Fibroblast of skin of scalp (primary cell): ENCODE results near the gene UMPS.

Experiments
- DNase-seq: peaks from one replicate; pipeline ENCODE4 v3.0.0-alpha.2; 2013

Gene UMPS

DNA sequence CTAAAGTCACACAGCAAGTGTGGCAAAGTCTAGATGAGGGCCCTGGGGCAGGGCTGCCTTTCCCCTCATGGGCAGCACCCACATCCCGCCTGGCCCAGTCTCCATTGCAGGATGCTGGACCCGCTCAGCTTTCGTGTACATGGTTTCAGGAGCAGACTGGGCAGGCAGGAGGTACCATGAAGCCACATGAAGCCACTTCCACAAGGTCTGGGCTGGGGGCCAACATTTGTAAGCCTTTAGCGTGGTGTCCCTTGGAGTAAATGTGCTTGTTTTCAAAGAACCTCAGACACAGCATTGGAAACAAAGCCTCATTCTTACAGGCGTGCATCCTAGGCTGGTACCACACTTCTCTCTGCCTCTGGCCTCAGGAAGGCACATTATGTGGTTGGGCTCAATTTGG is 34.5 kb downstream of the UMPS start:
- peak; percentile 72 for DNase-seq

- DNase-seq = peak; percentile 51
Measured at GRCh38 chr3:124765197-124765840, 35.1 kb downstream of the UMPS start.

GRCh38 chr3:124766113-124767095 is 36.2 kb downstream of the UMPS start:
- DNase-seq = no peak

DNA sequence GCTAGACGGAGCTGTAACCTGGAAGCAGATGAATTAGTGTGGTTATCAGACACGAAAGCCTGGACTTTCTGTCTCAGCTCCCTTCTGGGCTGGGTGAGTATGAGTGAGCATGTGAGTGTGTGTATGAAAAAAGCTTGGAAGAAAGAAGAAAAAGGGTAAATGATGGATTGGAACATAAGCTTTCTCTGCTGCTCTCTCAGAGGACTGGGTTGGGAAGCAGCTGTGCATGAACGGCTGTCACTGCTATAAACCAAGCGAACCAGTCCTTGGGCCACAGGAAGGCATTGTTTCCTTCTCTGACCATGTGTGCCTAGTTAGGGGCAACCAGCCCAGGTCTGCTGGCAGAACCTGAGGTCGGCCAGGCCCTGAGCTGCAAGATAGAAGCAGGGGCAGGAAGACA is 37.0 kb downstream of the UMPS start:
- DNase-seq = no peak

- DNase-seq = no peak
Measured at GRCh38 chr3:124767691-124768090, 37.4 kb downstream of the UMPS start.

DNA sequence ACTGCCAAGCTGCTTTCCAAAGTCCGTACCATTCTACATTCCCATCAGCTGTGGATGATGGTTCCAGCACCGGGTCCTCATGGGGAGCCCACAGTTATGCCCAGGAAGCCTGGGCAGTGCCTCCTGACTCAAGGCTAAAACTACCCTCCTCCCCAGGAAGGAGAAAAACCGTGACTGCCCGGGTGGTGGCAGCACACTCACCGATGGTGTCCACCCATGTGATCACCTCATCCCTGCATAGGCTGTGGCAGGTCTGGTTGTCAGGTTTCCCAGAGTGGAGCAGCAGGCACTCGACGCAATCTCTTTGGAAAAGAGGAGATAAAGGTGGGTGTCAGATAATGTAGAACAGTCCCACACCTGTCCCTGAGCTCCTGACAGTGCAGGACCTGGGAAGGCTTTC is 38.6 kb downstream of the UMPS start:
- DNase-seq = no peak

DNA sequence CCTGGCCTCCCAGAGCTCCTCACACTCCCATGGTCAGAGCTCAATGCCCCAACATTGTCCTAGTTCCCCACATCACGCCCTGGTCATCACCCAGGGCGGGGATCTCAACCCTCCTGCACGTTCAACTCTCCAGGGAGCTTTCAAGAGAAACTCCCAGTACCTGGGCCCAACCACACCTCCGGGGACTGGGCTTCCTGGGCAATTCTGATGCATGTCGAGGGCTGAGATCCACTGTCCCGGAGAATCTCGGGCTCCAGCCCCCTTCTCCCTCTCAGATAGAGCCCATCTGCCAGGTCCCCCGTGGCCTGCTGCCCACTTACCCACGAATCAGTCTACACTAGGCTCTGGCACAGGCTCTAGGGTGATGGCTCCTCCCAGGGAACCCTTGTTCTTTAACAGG is 39.2 kb downstream of the UMPS start:
- no peak for DNase-seq

- DNase-seq = peak; percentile 52
Measured at GRCh38 chr3:124770336-124771082, 40.3 kb downstream of the UMPS start.

DNA sequence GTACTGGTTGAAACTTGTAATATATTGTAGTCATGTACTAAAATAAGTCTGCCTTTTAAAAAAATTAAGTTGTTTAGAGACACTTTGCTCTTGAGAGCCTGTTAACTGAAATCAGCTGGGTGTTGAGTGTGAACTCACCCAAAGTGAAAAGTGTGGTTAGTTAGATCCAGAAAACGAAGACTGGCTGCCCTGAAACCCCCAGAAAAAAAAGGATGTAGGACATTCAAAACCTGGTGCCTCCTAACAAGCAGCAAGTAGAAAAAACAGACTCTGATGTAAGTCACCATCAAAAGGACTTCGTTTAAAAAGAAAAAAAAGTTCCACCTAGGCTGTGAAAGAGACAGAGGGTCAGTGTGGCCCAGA is 40.8 kb downstream of the UMPS start:
- no peak for DNase-seq

- DNase-seq = peak; percentile 81
Measured at GRCh38 chr3:124772081-124772831, 42.0 kb downstream of the UMPS start.

- no peak for DNase-seq
Measured at GRCh38 chr3:124773351-124774326, 43.4 kb downstream of the UMPS start.

DNA sequence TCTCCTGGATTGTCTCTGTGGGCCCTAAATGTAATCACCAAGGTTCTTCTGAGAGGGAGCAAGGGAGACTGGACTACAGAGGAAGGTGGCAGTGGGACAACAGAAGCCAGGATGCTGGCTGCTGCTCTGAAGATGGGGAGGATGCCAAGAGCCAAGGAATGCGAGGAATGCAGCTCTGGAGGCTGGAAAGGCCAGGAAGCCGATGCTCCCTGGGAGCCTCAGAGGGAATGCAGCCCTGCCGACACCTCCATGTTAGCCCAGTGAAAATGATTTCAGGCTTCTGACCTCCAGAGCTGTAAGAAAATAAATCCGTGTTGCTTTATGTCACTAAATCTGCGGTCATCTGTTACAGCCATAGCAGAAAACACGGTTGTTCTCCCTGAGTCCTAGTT is 44.1 kb downstream of the UMPS start:
- DNase-seq = peak; percentile 94

DNA sequence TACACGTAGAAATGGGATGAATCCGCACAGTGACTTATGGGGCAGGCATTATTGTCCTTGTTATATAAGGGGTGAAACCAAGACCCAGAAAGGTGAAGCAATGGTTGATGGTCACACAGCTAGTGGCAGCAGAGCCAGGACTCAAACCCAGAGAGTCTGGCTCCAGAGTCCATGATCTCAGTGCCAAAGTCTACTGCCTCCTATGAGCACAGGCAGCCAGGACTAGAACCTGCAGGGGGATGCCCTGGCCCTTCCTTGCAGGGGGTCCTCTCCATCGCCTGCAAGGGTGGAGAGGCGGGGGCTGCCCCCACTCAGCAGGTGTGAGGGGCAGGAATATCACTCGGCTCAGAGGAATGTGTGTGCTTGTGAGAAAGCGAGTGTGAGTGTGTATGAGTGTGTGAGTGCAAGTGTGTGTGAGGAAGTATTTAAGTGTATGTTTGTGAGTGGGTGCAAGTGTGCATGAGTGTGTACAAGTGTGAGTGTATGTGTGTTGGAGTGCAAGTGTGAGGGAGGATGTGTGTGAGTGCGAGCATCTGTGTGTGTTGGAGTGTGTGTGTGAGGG is 44.7 kb downstream of the UMPS start:
- DNase-seq = no peak

GRCh38 chr3:124775877-124776276 is 45.6 kb downstream of the UMPS start:
- no peak for DNase-seq

- DNase-seq = no peak
Measured at GRCh38 chr3:124776856-124777255, 46.6 kb downstream of the UMPS start.

- no peak for DNase-seq
Measured at GRCh38 chr3:124777762-124778470, 47.7 kb downstream of the UMPS start.

- no peak for DNase-seq
Measured at GRCh38 chr3:124779116-124779515, 48.9 kb downstream of the UMPS start.

GRCh38 chr3:124779751-124780191 is 49.5 kb downstream of the UMPS start:
- no peak for DNase-seq

DNA sequence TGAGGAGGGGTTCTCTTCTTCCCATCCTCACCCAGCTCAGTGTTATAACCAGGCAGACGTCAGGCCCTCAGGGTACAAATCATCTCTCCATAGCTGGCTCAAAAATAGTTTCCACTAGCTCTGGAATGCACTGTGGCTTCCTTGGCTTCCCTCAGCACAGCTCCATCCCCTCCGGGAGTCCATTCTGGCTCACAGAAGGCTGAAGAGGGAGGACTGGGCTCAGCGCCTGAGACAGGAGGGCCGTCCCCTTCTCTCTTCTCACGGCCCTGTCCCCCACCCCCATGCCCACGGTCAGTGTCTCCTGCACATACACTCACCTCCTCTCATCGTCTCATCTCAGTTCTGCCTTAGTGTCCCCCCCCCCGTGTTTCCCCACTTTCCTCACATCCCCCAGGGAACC is 50.1 kb downstream of the UMPS start:
- peak; percentile 97 for DNase-seq
